Stimulated activated CD8-positive, alpha-beta memory T cell treated with anti-CD3 and anti-CD28 coated beads, Interleukin-15, amount 100 ng/mL, for 48 hours (primary cell): Measurements from ENCODE around the gene BCL11A.

Experiments used
- DNase-seq, 2 donors: peaks; one replicate each; pipeline ENCODE4 v3.0.0-alpha.2; 2020; ENCODE audit warnings: low read depth in 2 of 2

The BCL11A gene

GRCh38 chr2:60486067-60486466 is 67.4 kb downstream of the BCL11A start:
- no peak for DNase-seq

DNA sequence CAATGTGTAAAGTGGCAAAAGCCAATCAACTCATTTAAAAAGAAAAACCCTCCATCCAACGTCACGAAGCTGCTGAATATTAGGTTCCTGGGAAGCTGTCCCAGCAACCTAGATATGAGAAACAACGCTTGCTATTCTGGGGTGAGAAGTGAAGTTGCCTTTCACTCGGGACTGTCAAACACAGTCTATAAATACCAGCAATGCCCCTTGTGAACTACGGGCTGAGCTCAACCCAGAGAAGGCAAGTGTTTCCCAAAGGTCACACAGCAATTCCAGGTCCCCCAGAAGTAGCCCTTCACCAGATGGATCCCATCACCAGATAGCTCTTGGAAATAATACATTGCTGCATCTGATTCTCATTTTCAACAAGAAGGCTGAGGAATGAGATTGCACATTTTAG is 67.9 kb downstream of the BCL11A start:
- no peak for DNase-seq

DNA sequence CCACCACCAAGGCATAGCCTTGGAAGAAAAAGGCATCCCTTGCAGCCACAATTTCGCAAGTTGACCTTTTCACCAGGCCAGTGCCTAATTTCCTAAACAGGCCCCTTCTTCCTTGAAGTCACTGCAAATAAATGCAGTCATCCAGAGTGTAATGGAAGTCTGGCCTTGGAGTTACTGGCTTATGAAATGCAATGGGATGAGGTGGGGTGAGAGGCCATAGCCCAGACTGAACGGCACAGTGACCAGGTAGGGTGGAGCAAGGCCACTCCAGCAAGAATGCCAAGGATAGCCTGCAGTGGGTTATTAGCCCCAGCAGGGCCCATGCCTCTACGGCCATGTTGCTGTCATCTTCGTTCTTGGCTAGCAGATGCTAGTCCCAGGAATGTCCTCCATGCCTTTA is 68.4 kb downstream of the BCL11A start:
- DNase-seq, result no peak

DNA sequence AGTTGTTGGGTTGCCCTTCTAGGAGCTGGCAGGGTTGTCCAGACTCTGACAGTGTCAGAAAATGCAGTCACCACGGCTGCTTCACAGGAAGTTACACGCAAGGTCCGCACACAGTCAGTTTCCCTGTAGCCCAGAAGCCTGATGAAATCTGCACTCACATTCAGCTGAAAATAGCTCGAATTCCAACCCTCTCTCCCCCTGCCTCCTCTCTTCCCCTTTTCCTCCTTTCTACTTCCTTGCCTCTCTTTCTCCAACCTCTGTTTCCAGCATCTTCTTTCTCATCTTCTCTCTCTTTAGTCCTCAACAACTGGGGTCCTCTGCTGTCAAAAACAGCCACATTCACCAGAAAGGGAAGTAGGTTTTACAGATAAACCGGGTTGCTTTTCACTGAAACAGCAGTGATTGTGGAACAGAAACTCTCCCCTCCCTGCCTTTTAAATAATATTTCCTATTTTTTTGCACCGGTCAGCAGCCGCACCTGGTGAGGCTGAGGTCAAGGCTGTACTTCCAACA is 69.3 kb downstream of the BCL11A start:
- DNase-seq, result no peak

DNA sequence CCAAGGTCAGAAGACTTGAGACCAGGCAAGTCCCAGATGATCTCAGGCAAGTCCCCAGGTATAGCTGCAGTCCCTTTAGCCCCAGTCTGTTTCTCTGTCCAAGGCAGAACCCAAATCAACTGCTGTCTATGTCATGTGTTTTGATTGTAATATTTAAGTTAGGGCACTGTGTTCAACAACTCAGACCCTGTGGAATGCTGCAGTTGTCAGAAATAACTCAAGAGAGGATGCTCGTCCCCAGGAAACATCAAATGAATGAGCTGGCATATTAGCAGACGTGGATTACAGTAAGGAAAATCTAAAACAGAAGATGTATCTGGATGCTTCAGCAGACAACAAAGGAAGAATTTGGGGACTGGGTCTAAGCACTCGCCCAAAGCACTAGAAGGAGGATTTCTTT is 70.1 kb downstream of the BCL11A start:
- DNase-seq, result no peak

GRCh38 chr2:60482222-60482621 is 71.2 kb downstream of the BCL11A start:
- no peak for DNase-seq

DNA sequence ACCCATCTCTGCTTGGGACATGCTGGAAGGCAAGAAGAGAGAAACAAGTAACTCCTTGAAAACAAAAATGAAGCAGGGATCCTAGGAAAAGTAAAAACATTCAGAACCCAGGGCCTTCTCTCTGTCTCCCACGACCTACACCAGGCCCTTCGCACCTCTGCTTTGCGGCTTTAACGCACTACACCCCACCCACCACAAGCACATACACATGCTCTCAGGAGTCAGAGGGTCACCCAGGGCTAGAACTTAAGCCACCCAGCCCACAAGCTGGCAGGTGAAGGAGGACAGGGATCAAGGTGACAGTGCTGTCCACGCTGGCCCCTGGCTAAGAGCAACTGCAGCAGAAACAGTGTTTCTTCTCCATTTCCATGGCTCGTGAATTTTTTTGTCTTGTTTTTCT is 72.2 kb downstream of the BCL11A start:
- DNase-seq, result no peak

DNA sequence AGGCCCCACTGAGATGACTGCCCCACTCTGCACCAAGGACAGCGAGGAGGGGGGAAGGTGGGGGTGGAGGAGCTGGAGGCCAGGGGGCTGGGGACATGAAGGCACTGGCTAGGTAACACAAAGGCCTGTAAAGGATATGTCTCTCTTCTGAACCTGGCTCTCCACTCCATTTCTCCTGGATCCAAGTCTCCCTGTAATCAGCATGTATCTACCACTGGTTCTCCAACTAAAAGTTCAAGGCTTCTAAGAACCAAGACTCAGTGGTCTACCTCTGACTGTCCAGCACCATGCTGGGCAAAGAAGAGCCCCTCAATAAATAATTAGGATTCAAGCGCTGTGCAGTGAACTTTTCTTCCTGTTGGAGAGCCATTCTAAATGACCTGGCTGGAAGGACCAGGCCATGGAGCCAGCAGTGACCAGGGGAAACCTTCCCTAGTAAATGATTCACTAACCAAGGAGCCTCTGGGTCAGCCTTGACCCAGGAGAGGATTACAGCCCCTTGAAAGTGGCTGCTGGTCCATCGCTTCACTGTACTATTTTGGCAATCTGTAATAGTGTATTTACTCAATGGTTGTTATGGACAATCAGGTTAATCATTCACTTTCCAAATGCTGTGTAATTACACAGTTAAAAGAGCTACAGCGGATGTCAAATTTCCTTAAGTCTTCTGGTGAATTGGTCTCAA is 73.2 kb downstream of the BCL11A start:
- no peak for DNase-seq

DNA sequence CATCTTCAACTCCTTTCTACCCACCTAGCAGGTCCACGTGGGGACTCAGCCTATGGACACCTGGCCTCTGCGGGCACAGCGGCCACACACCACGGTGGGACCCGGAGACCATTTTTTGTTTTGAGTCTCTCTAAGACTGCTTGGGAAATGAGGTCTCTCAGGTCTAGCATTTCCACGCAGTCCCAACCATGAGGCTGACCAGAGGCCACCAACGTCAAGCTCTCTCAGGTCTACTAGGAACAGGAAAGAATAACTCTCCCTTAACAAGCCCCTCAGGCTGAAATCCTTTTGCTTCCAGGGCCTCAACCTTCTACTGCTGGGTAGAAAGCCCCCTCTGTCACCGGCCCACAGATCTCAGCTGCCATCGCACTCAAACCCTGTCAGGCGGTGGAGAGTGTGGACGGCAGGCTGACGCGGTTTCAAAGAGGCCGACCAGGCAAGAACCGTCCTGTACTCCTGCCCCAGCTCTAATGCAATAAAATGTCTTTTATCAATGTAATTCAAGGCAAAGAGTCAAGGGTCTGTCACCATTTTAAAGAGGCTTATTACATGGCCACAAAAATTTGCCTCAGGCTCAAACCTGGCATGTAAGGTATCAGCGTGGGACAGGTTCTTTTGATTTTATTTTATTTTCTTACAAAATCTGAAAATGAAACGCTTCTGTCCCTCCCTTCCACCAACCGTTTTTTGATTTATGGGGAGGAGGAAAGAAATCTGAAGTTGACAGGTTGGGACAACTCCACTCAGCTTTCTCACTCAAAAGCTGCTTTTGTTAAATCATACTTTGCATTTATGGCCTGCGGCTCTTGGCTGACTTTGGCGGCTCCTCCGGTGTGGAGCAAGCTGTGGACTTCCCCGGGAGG is 74.0 kb downstream of the BCL11A start:
- DNase-seq, result no peak

GRCh38 chr2:60478660-60479059 is 74.8 kb downstream of the BCL11A start:
- DNase-seq, result no peak

DNA sequence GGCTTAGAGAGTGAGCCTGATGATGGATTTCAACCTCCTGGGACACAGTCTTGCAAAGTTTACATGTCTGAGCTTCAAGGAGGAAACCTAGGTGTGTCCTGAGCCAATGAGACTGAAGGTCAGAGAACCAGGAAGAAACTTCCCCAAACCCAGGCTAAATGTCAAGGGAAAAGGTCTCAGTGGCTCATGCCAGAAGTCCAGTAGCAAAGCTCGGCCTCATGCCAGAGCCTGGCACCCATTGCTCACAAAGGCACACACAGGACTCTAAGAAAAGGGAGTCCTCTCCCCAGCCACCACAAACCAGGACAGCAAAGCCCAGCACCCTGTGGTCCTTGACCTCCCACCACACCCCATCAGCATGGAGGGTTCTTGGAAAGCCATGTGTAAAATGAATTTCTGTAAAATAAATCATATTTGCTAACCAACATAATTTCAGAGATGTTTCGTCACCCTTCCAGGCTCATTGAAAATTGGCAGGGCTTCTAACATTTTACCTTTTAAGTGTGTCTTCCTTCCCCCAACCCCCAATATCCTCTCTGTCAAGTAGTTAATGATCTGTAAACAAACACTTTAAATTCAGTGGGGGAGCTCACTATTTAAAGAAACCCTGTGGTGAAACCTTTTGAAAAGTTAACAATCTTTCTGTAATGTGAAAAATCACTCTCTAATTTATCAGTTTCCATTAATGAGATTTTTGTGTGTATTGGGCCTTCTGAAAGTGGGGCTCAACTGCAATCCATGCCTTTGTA is 77.1 kb downstream of the BCL11A start:
- DNase-seq, result no peak

- no peak for DNase-seq
Observed at GRCh38 chr2:60475123-60475830, 78.2 kb downstream of the BCL11A start.

DNA sequence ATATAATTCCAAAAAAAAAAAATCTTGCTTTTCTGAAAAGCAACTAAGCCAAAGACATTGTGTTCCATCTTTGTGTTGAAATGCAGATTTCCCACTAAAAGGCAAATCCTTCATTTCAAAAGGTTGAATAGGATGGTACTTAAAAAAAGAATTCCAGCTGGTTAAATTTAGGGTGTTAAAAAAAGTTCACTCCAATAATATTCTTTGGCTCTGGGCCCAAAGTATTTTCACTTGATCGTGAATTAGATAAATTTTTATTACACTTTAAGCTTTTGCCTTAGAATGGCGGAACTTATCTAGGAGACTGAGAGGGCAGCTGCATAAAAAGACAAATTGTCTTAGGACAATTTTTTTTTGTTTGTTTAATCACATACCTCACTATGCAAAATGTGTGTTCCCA is 79.2 kb downstream of the BCL11A start:
- no peak for DNase-seq

DNA sequence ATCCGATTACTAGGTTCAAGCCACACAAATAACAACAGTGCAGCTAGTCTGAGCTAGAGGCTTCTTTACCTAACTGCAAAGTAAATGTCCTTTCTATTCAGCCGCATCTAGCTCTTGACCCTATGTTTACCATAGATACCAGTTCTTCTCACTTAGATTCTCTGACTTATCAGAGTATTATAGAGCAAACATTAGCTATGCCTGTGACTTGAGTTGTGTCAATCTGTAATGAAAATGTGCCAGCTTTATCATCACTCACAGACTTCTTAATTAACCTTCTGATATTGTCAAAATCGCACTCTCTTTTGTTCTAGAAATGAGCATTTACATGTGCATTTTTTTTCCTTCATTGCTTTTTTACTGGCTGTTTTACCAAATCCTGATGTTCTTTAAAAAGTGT is 79.9 kb downstream of the BCL11A start:
- no peak for DNase-seq

DNA sequence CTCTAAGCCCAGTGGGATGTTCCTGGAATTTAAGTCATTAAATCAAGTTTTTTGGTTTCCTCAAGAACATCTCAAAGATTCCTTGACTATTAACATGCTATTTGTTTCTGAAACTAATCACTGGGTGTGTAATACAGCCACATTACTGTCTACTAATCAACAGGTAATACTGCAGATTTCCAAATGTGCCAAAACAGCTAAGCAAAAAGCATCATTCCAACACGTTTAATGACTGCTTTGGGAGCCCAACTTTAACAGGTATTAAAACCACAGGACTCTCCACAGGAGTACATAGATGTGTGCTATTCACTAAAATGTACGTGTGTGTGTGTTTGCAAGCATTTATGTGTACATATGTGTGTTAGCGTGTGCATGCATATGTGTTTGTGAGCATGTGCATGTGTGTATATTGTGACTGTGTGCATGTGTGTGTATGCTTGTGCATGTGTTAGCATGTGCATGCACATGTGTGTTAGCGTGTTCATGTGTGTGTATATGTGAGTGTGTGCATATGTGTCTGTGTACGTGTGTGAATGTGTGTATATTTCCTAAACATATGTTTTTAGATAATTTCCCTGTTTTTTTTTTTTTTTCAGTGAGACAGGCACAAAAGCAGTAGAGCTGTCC is 80.7 kb downstream of the BCL11A start:
- DNase-seq, result no peak

GRCh38 chr2:60472041-60472440 is 81.4 kb downstream of the BCL11A start:
- DNase-seq, result no peak

DNA sequence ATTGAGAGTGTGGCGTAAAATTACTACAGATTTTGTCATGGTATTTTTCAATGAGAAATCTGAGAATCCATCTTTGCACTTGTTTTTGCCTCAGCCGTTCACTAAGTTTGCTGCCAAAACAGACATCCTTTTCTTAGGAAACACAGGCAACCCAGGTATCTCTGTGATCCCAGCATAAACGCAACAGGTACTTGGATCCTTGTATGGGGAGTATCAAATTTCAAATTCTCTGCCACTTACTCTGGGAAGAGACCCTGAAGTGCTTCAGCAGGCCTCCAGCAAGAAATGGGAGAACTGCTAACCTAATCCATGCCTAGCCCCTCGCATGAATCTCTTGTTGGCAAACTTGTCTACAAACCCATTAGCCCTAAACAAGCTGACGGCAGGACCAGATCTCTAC is 83.1 kb downstream of the BCL11A start:
- DNase-seq, result no peak

- no peak for DNase-seq
Observed at GRCh38 chr2:60469536-60470317, 83.7 kb downstream of the BCL11A start.

GRCh38 chr2:60468382-60469085 is 84.9 kb downstream of the BCL11A start:
- DNase-seq, result no peak

GRCh38 chr2:60466161-60466702 is 87.2 kb downstream of the BCL11A start:
- DNase-seq, result no peak
